ENCODE data around the gene UNC80.

UNC80 gene

GRCh38 chr2:209878701-209879100, 107.1 kb downstream of the UNC80 start:
- DNase-seq (ENCODE audit: low read depth) = no peak
- TF ChIP-seq, protein P1, sequence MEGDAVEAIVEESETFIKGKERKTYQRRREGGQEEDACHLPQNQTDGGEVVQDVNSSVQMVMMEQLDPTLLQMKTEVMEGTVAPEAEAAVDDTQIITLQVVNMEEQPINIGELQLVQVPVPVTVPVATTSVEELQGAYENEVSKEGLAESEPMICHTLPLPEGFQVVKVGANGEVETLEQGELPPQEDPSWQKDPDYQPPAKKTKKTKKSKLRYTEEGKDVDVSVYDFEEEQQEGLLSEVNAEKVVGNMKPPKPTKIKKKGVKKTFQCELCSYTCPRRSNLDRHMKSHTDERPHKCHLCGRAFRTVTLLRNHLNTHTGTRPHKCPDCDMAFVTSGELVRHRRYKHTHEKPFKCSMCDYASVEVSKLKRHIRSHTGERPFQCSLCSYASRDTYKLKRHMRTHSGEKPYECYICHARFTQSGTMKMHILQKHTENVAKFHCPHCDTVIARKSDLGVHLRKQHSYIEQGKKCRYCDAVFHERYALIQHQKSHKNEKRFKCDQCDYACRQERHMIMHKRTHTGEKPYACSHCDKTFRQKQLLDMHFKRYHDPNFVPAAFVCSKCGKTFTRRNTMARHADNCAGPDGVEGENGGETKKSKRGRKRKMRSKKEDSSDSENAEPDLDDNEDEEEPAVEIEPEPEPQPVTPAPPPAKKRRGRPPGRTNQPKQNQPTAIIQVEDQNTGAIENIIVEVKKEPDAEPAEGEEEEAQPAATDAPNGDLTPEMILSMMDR (IDR thresholded peaks at IDR 0.05; ENCODE audit: low read depth, low read length, missing control alignments) = no peak
- no peak overlapping the region for H3K4me3 ChIP-seq (ENCODE audit: low read depth, low read length)
- in situ Hi-C loops (cut with HindIII; ENCODE audit: low sequenced_read_pairs) = no loop called here

DNA sequence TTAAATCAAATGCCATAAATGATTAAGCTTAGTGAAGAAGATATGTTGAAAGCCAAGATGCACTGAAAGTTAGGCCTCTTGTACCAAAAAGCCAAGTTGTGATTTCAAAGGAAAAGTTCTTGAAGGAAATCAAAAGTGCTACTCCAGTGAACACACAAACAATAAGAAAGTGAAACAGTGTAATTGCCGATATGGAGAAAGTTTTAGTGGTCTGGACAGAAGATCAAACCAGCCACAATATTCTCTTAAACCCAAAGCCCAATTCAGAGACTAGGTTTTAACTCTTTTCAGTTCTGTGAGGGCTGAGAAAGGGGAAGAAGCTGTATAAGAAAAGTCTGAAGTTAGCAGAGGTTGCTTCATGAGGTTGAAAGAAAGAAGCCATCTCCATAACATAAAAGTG, 129.0 kb downstream of the UNC80 start:
- no peak overlapping the region for H3K4me3 ChIP-seq (ENCODE audit: low read depth, low read length)
- no peak for DNase-seq (ENCODE audit: low read depth)
- TF ChIP-seq, protein P1 (IDR thresholded peaks at IDR 0.05; ENCODE audit: low read depth, low read length, missing control alignments) = no peak
- in situ Hi-C loops (cut with HindIII; ENCODE audit: low sequenced_read_pairs) = no loop called here

GRCh38 chr2:209901172-209901571, 129.5 kb downstream of the UNC80 start:
- no peak for DNase-seq (ENCODE audit: low read depth)
- no peak overlapping the region for H3K4me3 ChIP-seq (ENCODE audit: low read depth, low read length)
- TF ChIP-seq, protein P1 (IDR thresholded peaks at IDR 0.05; ENCODE audit: low read depth, low read length, missing control alignments) = no peak
- in situ Hi-C loops (cut with HindIII; ENCODE audit: low sequenced_read_pairs) = no loop called here

- TF ChIP-seq, protein P1 (IDR thresholded peaks at IDR 0.05; ENCODE audit: low read depth, low read length, missing control alignments) = no peak
- no peak overlapping the region for H3K4me3 ChIP-seq (ENCODE audit: low read depth, low read length)
- in situ Hi-C loops (cut with HindIII; ENCODE audit: low sequenced_read_pairs) = no loop called here
- DNase-seq (ENCODE audit: low read depth) = no peak
Observed at GRCh38 chr2:209905691-209906090, 134.1 kb downstream of the UNC80 start.

DNA sequence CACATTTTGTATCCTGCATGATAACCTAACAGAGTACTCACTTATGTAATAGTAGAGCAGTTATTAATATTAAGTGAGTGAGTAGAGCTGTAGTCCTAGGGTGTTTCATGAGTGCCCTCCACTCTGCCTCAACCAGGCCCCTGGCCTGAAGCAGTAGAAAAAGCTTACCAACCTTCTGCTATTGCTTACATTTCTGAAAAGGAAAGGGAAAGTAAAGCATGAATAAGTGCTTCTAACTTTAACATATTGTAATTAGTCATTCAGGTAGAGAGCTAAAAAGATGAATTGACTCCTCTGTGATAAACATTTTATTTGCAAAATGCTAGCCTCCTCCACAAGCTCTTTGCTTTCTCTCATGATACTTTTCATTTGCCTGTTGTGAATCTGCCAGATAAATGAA, 136.1 kb downstream of the UNC80 start:
- in situ Hi-C loops (cut with HindIII; ENCODE audit: low sequenced_read_pairs) = no loop called here
- TF ChIP-seq, protein P1 (IDR thresholded peaks at IDR 0.05; ENCODE audit: low read depth, low read length, missing control alignments) = no peak
- no peak overlapping the region for H3K4me3 ChIP-seq (ENCODE audit: low read depth, low read length)
- DNase-seq (ENCODE audit: low read depth) = no peak

DNA sequence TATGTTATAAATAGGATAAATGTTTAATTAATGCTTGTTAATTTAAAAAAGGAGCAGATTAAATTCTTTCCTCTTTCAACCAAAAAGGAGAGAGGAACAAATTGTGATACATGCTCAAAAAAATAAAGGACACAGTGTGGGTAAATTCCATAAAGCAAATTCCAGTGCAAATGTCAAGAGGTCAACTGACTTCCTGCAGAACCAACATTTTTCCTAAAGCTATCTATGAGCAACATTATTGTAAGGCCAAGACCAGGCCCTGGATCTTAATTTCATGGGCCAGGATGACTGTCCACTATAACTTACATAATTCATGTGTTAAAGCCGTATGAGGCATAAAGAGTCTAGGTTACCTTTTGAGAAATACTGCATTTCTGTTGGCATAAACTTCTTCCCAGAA, 136.9 kb downstream of the UNC80 start:
- TF ChIP-seq, protein P1 (IDR thresholded peaks at IDR 0.05; ENCODE audit: low read depth, low read length, missing control alignments) = no peak
- no peak for DNase-seq (ENCODE audit: low read depth)
- in situ Hi-C loops (cut with HindIII; ENCODE audit: low sequenced_read_pairs) = no loop called here
- H3K4me3 ChIP-seq (ENCODE audit: low read depth, low read length) = no peak overlapping the region

GRCh38 chr2:209911486-209911885, 139.9 kb downstream of the UNC80 start:
- in situ Hi-C loops (cut with HindIII; ENCODE audit: low sequenced_read_pairs) = no loop called here
- H3K4me3 ChIP-seq (ENCODE audit: low read depth, low read length) = no peak overlapping the region
- TF ChIP-seq, protein P1 (IDR thresholded peaks at IDR 0.05; ENCODE audit: low read depth, low read length, missing control alignments) = no peak
- no peak for DNase-seq (ENCODE audit: low read depth)
